Ovary (tissue), 3 donors: Measurements from ENCODE around the gene CAPZA2.

Source experiments
- CTCF ChIP-seq, 3 donors: fragments of 450-650 bp in 2 of 3; fragments of 200-600 bp in 1 of 3; IDR thresholded peaks; one replicate each; pipeline versions ENCODE4 v1.5.1 to v1.8.0; 2016 to 2022; ENCODE audit warnings: antibody characterized with exemption in 3 of 3, mild to moderate bottlenecking in 1 of 3
- EP300 ChIP-seq: sonication (generic); formaldehyde crosslinking; IDR thresholded peaks from one replicate; pipeline ENCODE4 v1.6.1; 2017; ENCODE audit warnings: antibody characterized with exemption
- POLR2A ChIP-seq: fragments of 450-650 bp; IDR thresholded peaks from one replicate; pipeline ENCODE4 v1.6.1; 2017; ENCODE audit warnings: antibody characterized with exemption, mild to moderate bottlenecking, moderate library complexity
- donor health status: DM: no; HTN: no; CAD: no.

- TF ChIP-seq EP300 (no peak), CTCF (IDR thresholded peaks at IDR 0.05) (peak; percentile 79 to 85 (median 81)), POLR2A (no peak)
These were observed 67.8 kb downstream of the CAPZA2 start for GRCh38 chr7:116929914-116930913.
